ENCODE data around the gene IPO8.
"Not testable (repeated sequence)": the region's sequence is repeated elsewhere in the genome, so short reads cannot be mapped to it uniquely, and the experiment has no call there.

Gene IPO8

GRCh38 chr12:30598889-30599288, 96.8 kb downstream of the IPO8 start:
- peaks cover 8 to 21% of the 10 kb centered on the region in 2 donors for H3K9me3 Mint-ChIP-seq
- DNase-seq (no peak), ATAC-seq (no peak)
- H3K27me3 Mint-ChIP-seq, result no peaks in the 10 kb centered on the region
- no peak overlapping the region for H3K4me3 Mint-ChIP-seq
- no peaks in the 10 kb centered on the region for H3K4me1 Mint-ChIP-seq
- no peak overlapping the region for H3K27ac Mint-ChIP-seq

- peaks cover 0 to 18% of the 10 kb centered on the region in 2 donors for H3K9me3 Mint-ChIP-seq
- H3K27ac Mint-ChIP-seq, result no peak overlapping the region
- no peak for ATAC-seq
- H3K27me3 Mint-ChIP-seq, result no peaks in the 10 kb centered on the region
- no peak overlapping the region for H3K4me3 Mint-ChIP-seq
- no peaks in the 10 kb centered on the region for H3K4me1 Mint-ChIP-seq
- DNase-seq, result no peak
Observed at GRCh38 chr12:30595742-30596141, 99.9 kb downstream of the IPO8 start.

- ATAC-seq, result no peak
- H3K27ac Mint-ChIP-seq, result no peak overlapping the region
- H3K27me3 Mint-ChIP-seq, result no peaks in the 10 kb centered on the region
- no peaks in the 10 kb centered on the region for H3K4me1 Mint-ChIP-seq
- no peak overlapping the region for H3K4me3 Mint-ChIP-seq
- peaks cover 0 to 19% of the 10 kb centered on the region in 2 donors for H3K9me3 Mint-ChIP-seq
- no peak for DNase-seq
Observed at GRCh38 chr12:30594509-30594908, 101.2 kb downstream of the IPO8 start.

GRCh38 chr12:30588572-30588971, 107.1 kb downstream of the IPO8 start:
- DNase-seq, H3K4me1 Mint-ChIP-seq, H3K4me3 Mint-ChIP-seq, H3K27me3 Mint-ChIP-seq, H3K27ac Mint-ChIP-seq, ATAC-seq: not testable (repeated sequence)
- peaks cover 0 to 14% of the 10 kb centered on the region in 2 donors for H3K9me3 Mint-ChIP-seq

- no peak overlapping the region for H3K4me3 Mint-ChIP-seq
- no peak overlapping the region for H3K27ac Mint-ChIP-seq
- H3K27me3 Mint-ChIP-seq, result no peaks in the 10 kb centered on the region
- ATAC-seq (no peak), DNase-seq (no peak)
- peaks cover 3 to 14% of the 10 kb centered on the region in 2 donors for H3K9me3 Mint-ChIP-seq
- H3K4me1 Mint-ChIP-seq, result no peaks in the 10 kb centered on the region
Observed at GRCh38 chr12:30587782-30588181, 107.9 kb downstream of the IPO8 start.

GRCh38 chr12:30585877-30586276, 109.8 kb downstream of the IPO8 start:
- no peak for DNase-seq
- ATAC-seq, result no peak
- no peaks in the 10 kb centered on the region for H3K4me1 Mint-ChIP-seq

GRCh38 chr12:30582943-30583342, 112.7 kb downstream of the IPO8 start:
- ATAC-seq (no peak), DNase-seq (no peak)
- Mint-ChIP-seq H3K9me3 (peaks cover 0 to 10% of the 10 kb centered on the region in 2 donors), H3K4me1 (no peaks in the 10 kb centered on the region), H3K27ac (no peak overlapping the region), H3K4me3 (no peak overlapping the region), H3K27me3 (no peaks in the 10 kb centered on the region)

More at GRCh38 chr12:30585877-30586276, 109.8 kb downstream of the IPO8 start:
- no peak overlapping the region for H3K27ac Mint-ChIP-seq
- H3K27me3 Mint-ChIP-seq, result no peaks in the 10 kb centered on the region
- H3K9me3 Mint-ChIP-seq, result peaks cover 8 to 10% of the 10 kb centered on the region in 2 donors
- H3K4me3 Mint-ChIP-seq, result no peak overlapping the region

GRCh38 chr12:30580344-30580743, 115.3 kb downstream of the IPO8 start:
- no peak for ATAC-seq
- no peak overlapping the region for H3K27ac Mint-ChIP-seq

More at GRCh38 chr12:30580344-30580743, 115.3 kb downstream of the IPO8 start:
- Mint-ChIP-seq H3K27me3 (no peaks in the 10 kb centered on the region), H3K9me3 (peaks cover 0 to 10% of the 10 kb centered on the region in 2 donors), H3K4me3 (no peak overlapping the region), H3K4me1 (no peaks in the 10 kb centered on the region)
- no peak for DNase-seq

Data from stimulated activated naive CD8-positive, alpha-beta T cell treated with anti-CD3 and anti-CD28 coated beads, Interleukin-15, amount 100 ng/mL, for 72 hours (primary cell).